CD14-positive monocyte (primary cell): Measurements from ENCODE around the gene KCNG1. TPM values are rescaled to one million over a fixed set of nuclear protein-coding genes. Genes with fewer than 3 reads are reported as not detected.

Experiments used
- DNase-seq, 3 donors: peaks; one replicate each; pipeline ENCODE4 v3.0.0-alpha.2; 2011 to 2022
- H2AFZ ChIP-seq: 2 replicates; pipeline ENCODE4 v1.6.0; 2012; ENCODE audit warnings: mild to moderate bottlenecking, low read depth, low read length, inconsistent platforms; ENCODE audit not compliant: insufficient read depth, poor library complexity, severe bottlenecking
- H3K27ac ChIP-seq, 2 donors: 1 replicate in 1 of 2; 2 replicates in 1 of 2; pipeline ENCODE4 v1.5.1; 2012 to 2013; ENCODE audit warnings: low read length in 2 of 2, control low read depth in 1 of 2, inconsistent platforms in 1 of 2, low read depth in 1 of 2, mild to moderate bottlenecking in 1 of 2
- H3K27me3 ChIP-seq, 2 donors: one replicate each; pipeline versions ENCODE4 v1.6.0 to v1.6.1; 2011 to 2013; ENCODE audit warnings: low read length in 2 of 2; ENCODE audit not compliant: control insufficient read depth in 2 of 2, insufficient read depth in 2 of 2
- H3K36me3 ChIP-seq, 2 donors: replicated peaks in 1 of 2; 1 replicate in 1 of 2; 2 replicates in 1 of 2; pipeline versions ENCODE4 v1.5.1 to v1.6.1; 2012 to 2013; ENCODE audit warnings: low read length in 2 of 2, control low read depth in 1 of 2, inconsistent platforms in 1 of 2, mild to moderate bottlenecking in 1 of 2; ENCODE audit not compliant: insufficient read depth in 2 of 2, control insufficient read depth in 1 of 2
- H3K4me1 ChIP-seq, 2 donors: 1 replicate in 1 of 2; 2 replicates in 1 of 2; pipeline versions ENCODE4 v1.5.1 to v1.6.1; 2012 to 2013; ENCODE audit warnings: low read length in 2 of 2, control low read depth in 1 of 2, inconsistent platforms in 1 of 2, mild to moderate bottlenecking in 1 of 2, moderate library complexity in 1 of 2; ENCODE audit not compliant: insufficient read depth in 2 of 2, control insufficient read depth in 1 of 2
- H3K4me2 ChIP-seq: replicated peaks from 2 replicates; pipeline ENCODE3; 2012; ENCODE audit warnings: low read length, moderate library complexity, mild to moderate bottlenecking; ENCODE audit not compliant: poor library complexity, severe bottlenecking; ENCODE audit errors: extremely low read depth
- H3K4me3 ChIP-seq, 3 experiments: fragments of 200-600 bp in 1 of 3; sonication (generic) in 1 of 3; replicated peaks in 1 of 3; 1 replicate in 2 of 3; 2 replicates in 1 of 3; pipeline ENCODE4 v1.5.1; 2011 to 2013; ENCODE audit warnings: low read length in 3 of 3, mild to moderate bottlenecking in 3 of 3, control low read depth in 2 of 3, low read depth in 2 of 3, inconsistent platforms in 1 of 3, moderate library complexity in 1 of 3
- H3K79me2 ChIP-seq: 2 replicates; pipeline ENCODE4 v1.6.0; 2012; ENCODE audit warnings: mild to moderate bottlenecking, control low read depth, inconsistent platforms, low read length, moderate library complexity; ENCODE audit not compliant: insufficient read depth
- H3K9ac ChIP-seq: 2 replicates; pipeline ENCODE4 v1.6.0; 2017; ENCODE audit warnings: low read length, mild to moderate bottlenecking; ENCODE audit not compliant: insufficient read depth, poor library complexity, severe bottlenecking
- H3K9me3 ChIP-seq, 2 donors: replicated peaks in 1 of 2; 1 replicate in 1 of 2; 2 replicates in 1 of 2; pipeline versions ENCODE4 v1.5.1 to v1.6.1; 2012 to 2013; ENCODE audit warnings: low read length in 2 of 2, control low read depth in 1 of 2; ENCODE audit not compliant: control insufficient read depth in 1 of 2, insufficient read depth in 1 of 2
- H4K20me1 ChIP-seq: 2 replicates; pipeline ENCODE4 v1.6.0; 2012; ENCODE audit warnings: mild to moderate bottlenecking, low read length, control low read depth, moderate library complexity; ENCODE audit not compliant: insufficient read depth
- H3K27ac Mint-ChIP-seq, 7 donors: one replicate each; pipeline ENCODE4 v1.8.0; 2020; ENCODE audit warnings: mild to moderate bottlenecking in 7 of 7, mixed read lengths in 7 of 7, moderate library complexity in 6 of 7, inconsistent platforms in 2 of 7
- H3K27me3 Mint-ChIP-seq, 3 donors: one replicate each; pipeline ENCODE4 v1.8.0; 2021 to 2022; ENCODE audit warnings: low read depth in 3 of 3, mild to moderate bottlenecking in 3 of 3, mixed read lengths in 3 of 3, moderate library complexity in 3 of 3, inconsistent platforms in 1 of 3
- H3K36me3 Mint-ChIP-seq, 2 donors: one replicate each; pipeline ENCODE4 v1.8.0; 2020; ENCODE audit warnings: mixed read lengths in 2 of 2, inconsistent platforms in 1 of 2, mild to moderate bottlenecking in 1 of 2
- H3K4me1 Mint-ChIP-seq: one replicate; pipeline ENCODE4 v1.8.0; 2020; ENCODE audit warnings: mild to moderate bottlenecking, mixed read lengths
- H3K4me3 Mint-ChIP-seq, 2 donors: one replicate each; pipeline ENCODE4 v1.8.0; 2020; ENCODE audit warnings: mild to moderate bottlenecking in 2 of 2, mixed read lengths in 2 of 2, moderate library complexity in 1 of 2
- H3K9me3 Mint-ChIP-seq, 7 donors: one replicate each; pipeline ENCODE4 v1.8.0; 2020 to 2022; ENCODE audit warnings: mixed read lengths in 7 of 7, mild to moderate bottlenecking in 6 of 7, moderate library complexity in 6 of 7, inconsistent platforms in 2 of 7
- WGBS: methylation state at CpG from one replicate; pipeline ENCODE4 v1.1.5; 2013; ENCODE audit warnings: missing lambda C conversion rate; ENCODE audit not compliant: insufficient coverage; 5-methylcytosine and 5-hydroxymethylcytosine counted together
- intact Hi-C, 2 donors: fragments of 100-400 bp; cut with micrococcal nuclease; formaldehyde crosslinking; loops; one replicate each; pipeline versions ENCODE4 v1.15.0 to v1.15.1; 2023
- polyA plus RNA-seq, 3 donors: library from polyadenylated mRNA; depleted of rRNA in 1 of 3; unstranded in 2 of 3; stranded (reverse) in 1 of 3; fragments of 300-500 nt in 2 of 3; fragments of >200 nt in 1 of 3; fragmentation: Illumina TruSeq in 2 of 3; gene quantifications; 1 replicate in 2 of 3; 2 replicates in 1 of 3; pipeline ENCODE4 v1.2.3, GENCODE V29; 2012 to 2021
- TF ChIP-seq, protein P1 (sequence below): fragments of 200-600 bp; IDR thresholded peaks from one replicate; pipeline ENCODE4 v1.8.0; 2022; ENCODE audit warnings: antibody characterized with exemption, mild to moderate bottlenecking

The KCNG1 gene
- polyA plus RNA-seq, 3 donors, result 0.04 TPM; not detected in 2

DNA sequence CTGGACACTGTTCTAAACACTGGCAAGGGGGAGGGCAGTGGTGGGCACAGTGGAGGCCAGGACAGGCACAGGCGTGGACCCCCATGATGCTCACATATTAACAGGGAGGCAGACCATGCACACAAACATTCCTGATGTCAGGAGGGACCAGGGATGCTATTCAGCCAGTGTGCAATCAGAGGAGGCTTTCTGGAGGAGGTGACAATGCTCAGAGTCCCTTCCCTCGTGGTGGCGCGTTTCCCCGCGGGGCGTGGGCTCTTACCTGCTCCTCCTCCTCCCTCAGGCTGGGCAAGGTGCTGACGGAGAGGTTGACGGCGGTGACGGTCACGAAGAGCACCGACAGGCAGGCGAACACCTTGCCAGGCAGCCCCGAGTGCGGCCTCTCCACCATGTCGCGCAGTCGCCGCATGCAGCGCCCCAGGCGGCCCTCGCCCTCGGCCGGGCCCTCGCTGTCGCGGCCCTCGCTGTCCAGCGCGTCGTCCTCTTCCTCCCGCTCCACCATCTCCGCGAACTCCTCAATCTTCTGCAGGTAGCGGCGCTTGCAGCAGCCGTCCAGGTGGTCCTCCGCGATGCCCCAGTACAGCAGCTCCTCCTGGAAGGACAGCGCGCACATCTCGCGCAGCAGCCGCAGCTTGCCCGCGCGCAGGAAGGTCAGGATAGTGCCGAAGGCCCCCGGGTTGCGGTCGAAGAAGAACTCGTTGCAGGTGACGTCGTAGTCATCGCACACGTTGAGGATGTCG, 13.4 kb downstream of the KCNG1 start:
- Histone ChIP-seq H3K36me3 (no peaks in the 10 kb centered on the region), H3K4me2 (no peak overlapping the region), H3K9ac (no peak overlapping the region), H4K20me1 (no peaks in the 10 kb centered on the region), H3K4me1 (no peaks in the 10 kb centered on the region), H3K27ac (no peak overlapping the region), H3K4me3 (no peak overlapping the region), H3K79me2 (no peaks in the 10 kb centered on the region), H3K27me3 (peaks cover 0 to 3% of the 10 kb centered on the region in 2 donors), H2AFZ (no peak overlapping the region), H3K9me3 (no peaks in the 10 kb centered on the region)
- H3K9me3 Mint-ChIP-seq, result peaks cover 0 to 3% (median 0%) of the 10 kb centered on the region in 7 donors
- intact Hi-C loops, result no loop called here
- H3K27me3 Mint-ChIP-seq, result peaks cover 7 to 20% (median 8%) of the 10 kb centered on the region in 3 donors
- no peak overlapping the region for H3K27ac Mint-ChIP-seq
- H3K36me3 Mint-ChIP-seq, result no peaks in the 10 kb centered on the region
- H3K4me1 Mint-ChIP-seq, result no peaks in the 10 kb centered on the region
- no peak overlapping the region for H3K4me3 Mint-ChIP-seq
- TF ChIP-seq, protein P1, sequence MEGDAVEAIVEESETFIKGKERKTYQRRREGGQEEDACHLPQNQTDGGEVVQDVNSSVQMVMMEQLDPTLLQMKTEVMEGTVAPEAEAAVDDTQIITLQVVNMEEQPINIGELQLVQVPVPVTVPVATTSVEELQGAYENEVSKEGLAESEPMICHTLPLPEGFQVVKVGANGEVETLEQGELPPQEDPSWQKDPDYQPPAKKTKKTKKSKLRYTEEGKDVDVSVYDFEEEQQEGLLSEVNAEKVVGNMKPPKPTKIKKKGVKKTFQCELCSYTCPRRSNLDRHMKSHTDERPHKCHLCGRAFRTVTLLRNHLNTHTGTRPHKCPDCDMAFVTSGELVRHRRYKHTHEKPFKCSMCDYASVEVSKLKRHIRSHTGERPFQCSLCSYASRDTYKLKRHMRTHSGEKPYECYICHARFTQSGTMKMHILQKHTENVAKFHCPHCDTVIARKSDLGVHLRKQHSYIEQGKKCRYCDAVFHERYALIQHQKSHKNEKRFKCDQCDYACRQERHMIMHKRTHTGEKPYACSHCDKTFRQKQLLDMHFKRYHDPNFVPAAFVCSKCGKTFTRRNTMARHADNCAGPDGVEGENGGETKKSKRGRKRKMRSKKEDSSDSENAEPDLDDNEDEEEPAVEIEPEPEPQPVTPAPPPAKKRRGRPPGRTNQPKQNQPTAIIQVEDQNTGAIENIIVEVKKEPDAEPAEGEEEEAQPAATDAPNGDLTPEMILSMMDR, result no peak
- no peak for DNase-seq
- 83% methylated on average over 57 of the region's 58 CpGs for WGBS

DNA sequence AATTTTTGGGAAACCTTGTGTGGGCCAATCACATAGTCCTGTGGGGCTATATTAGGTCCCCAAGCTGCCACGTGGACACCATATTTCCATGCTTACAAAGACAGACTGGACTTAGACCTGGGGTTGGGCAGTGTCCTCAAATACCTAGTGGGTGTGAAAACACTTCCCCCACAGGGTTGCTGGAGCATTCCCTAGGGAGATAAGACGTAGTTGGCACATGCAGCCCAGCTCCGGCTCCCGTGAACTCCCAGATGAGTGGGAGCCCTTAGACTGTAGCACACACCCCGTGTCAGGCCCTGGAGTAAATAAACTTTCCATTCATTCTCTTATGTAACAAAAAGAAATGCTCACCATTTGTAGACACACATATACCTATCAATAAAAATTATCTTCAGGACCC, 14.2 kb downstream of the KCNG1 start:
- TF ChIP-seq, protein P1, result no peak
- H3K79me2 ChIP-seq, result no peaks in the 10 kb centered on the region
- Mint-ChIP-seq H3K4me3 (no peak overlapping the region), H3K9me3 (peaks cover 0 to 3% (median 0%) of the 10 kb centered on the region in 7 donors), H3K27ac (no peak overlapping the region), H3K4me1 (no peaks in the 10 kb centered on the region), H3K27me3 (peaks cover 5 to 18% (median 9%) of the 10 kb centered on the region in 3 donors), H3K36me3 (no peaks in the 10 kb centered on the region)
- no peaks in the 10 kb centered on the region for H3K4me1 ChIP-seq
- WGBS, result 73% methylated on average over 3 of the region's 5 CpGs
- H4K20me1 ChIP-seq, result no peaks in the 10 kb centered on the region
- H3K4me2 ChIP-seq, result no peak overlapping the region
- no peak overlapping the region for H3K4me3 ChIP-seq
- H3K9me3 ChIP-seq, result no peaks in the 10 kb centered on the region
- intact Hi-C loops, result no loop called here
- no peak overlapping the region for H2AFZ ChIP-seq
- H3K36me3 ChIP-seq, result no peaks in the 10 kb centered on the region
- H3K9ac ChIP-seq, result no peak overlapping the region
- no peak for DNase-seq
- H3K27ac ChIP-seq, result no peak overlapping the region
- H3K27me3 ChIP-seq, result no peaks in the 10 kb centered on the region
